Stimulated activated CD8-positive, alpha-beta memory T cell treated with anti-CD3 and anti-CD28 coated beads, Interleukin-12 subunit alpha, Interleukin-12 subunit beta, amount 100 ng/mL, for 1 hour (primary cell): ENCODE measurements around the gene ARL10.
A peak's percentile ranks its signal among the peaks of the same experiment; 100 is the strongest.

Experiments
- DNase-seq: peaks from one replicate; pipeline ENCODE4 v3.0.0-alpha.2; 2020; ENCODE audit warnings: low read depth

ARL10 gene

GRCh38 chr5:176410486-176411180, 45.3 kb downstream of the ARL10 start:
- DNase-seq = no peak

- no peak for DNase-seq
Observed at GRCh38 chr5:176412517-176413254, 47.4 kb downstream of the ARL10 start.

GRCh38 chr5:176413255-176413565, 47.9 kb downstream of the ARL10 start:
- no peak for DNase-seq

- DNase-seq = no peak
Observed at GRCh38 chr5:176413709-176414191, 48.5 kb downstream of the ARL10 start.

GRCh38 chr5:176414704-176415103, 49.4 kb downstream of the ARL10 start:
- DNase-seq = no peak

- DNase-seq = no peak
Observed at GRCh38 chr5:176415240-176415951, 50.1 kb downstream of the ARL10 start.

GRCh38 chr5:176415952-176416924, 51.0 kb downstream of the ARL10 start, which contains the start of gene CLTB:
CLTB (minus strand) TSS chr5:176416539; CDS start chr5:176416363, 176 bp downstream.
- peak; percentile 83 for DNase-seq

- no peak for DNase-seq
Observed at GRCh38 chr5:176416965-176417364, 51.7 kb downstream of the ARL10 start.

GRCh38 chr5:176418251-176418650, 53.0 kb downstream of the ARL10 start:
- DNase-seq = no peak

GRCh38 chr5:176420086-176420485, 54.8 kb downstream of the ARL10 start:
- DNase-seq = no peak

GRCh38 chr5:176420972-176421544, 55.8 kb downstream of the ARL10 start:
- no peak for DNase-seq

GRCh38 chr5:176424181-176424580, 58.9 kb downstream of the ARL10 start:
- no peak for DNase-seq

- no peak for DNase-seq
Observed at GRCh38 chr5:176425138-176425537, 59.9 kb downstream of the ARL10 start.

- no peak for DNase-seq
Observed at GRCh38 chr5:176425791-176426190, 60.5 kb downstream of the ARL10 start.

GRCh38 chr5:176426876-176427275, 61.6 kb downstream of the ARL10 start:
- no peak for DNase-seq

- no peak for DNase-seq
Observed at GRCh38 chr5:176427971-176428370, 62.7 kb downstream of the ARL10 start.

- no peak for DNase-seq
Observed at GRCh38 chr5:176429972-176430371, 64.7 kb downstream of the ARL10 start.
